HCT116 (cell line): ENCODE results near the gene IPO13.

Experiments
- CEBPB ChIP-seq: IDR thresholded peaks from 2 replicates; pipeline ENCODE4 v1.6.1; 2012; ENCODE audit warnings: low read depth
- CTCF ChIP-seq, 3 experiments: fragments of 200-600 bp in 1 of 3; sonication (generic) in 1 of 3; IDR thresholded peaks in 2 of 3; conservative IDR thresholded peaks in 1 of 3; 2 replicates each; pipeline ENCODE4 v1.5.1; 2012 to 2017; ENCODE audit warnings: low read depth in 2 of 3, low read length in 2 of 3, antibody characterized with exemption in 1 of 3, borderline replicate concordance in 1 of 3, control low read depth in 1 of 3, mild to moderate bottlenecking in 1 of 3, mixed read lengths in 1 of 3, mixed run types in 1 of 3, moderate library complexity in 1 of 3; ENCODE audit not compliant: insufficient read depth in 1 of 3
- FOSL1 ChIP-seq: IDR thresholded peaks from 2 replicates; pipeline ENCODE4 v1.6.1; 2012; ENCODE audit warnings: low read depth
- JUND ChIP-seq: IDR thresholded peaks from 2 replicates; pipeline ENCODE4 v1.6.1; 2012
- POLR2A ChIP-seq: IDR thresholded peaks from 2 replicates; pipeline ENCODE4 v1.7.0; 2011; ENCODE audit warnings: borderline replicate concordance; ENCODE audit not compliant: insufficient read depth, insufficient read length; ENCODE audit errors: extremely low read depth
- POLR2AphosphoS5 ChIP-seq: IDR thresholded peaks from 2 replicates; pipeline ENCODE4 v1.6.1; 2011; ENCODE audit warnings: mild to moderate bottlenecking, low read depth, low read length, moderate library complexity
- RAD21 ChIP-seq: IDR thresholded peaks from 2 replicates; pipeline ENCODE4 v1.6.1; 2012; ENCODE audit warnings: low read depth, mild to moderate bottlenecking
- REST ChIP-seq: IDR thresholded peaks from 2 replicates; pipeline ENCODE4 v1.6.1; 2012; ENCODE audit warnings: low read depth
- SRF ChIP-seq: IDR thresholded peaks from 2 replicates; pipeline ENCODE4 v1.6.1; 2012; ENCODE audit warnings: low read depth

GRCh38 chr1:43981135-43981491 is 34.4 kb downstream of the IPO13 start:
- TF ChIP-seq JUND (no peak), CTCF (IDR thresholded peaks at IDR 0.05 in 2 of 3, conservative IDR thresholded peaks at IDR 0.05 in 1 of 3; ENCODE audit: borderline replicate concordance in 1 of 3, insufficient read depth in 1 of 3, low read depth in 2 of 3, low read length in 2 of 3) (no peak), CEBPB (no peak), POLR2A (no peak), FOSL1 (no peak), POLR2AphosphoS5 (no peak), SRF (no peak), RAD21 (no peak), REST (no peak)
